ENCODE measurements around the gene DLGAP1.

DLGAP1 gene

GRCh38 chr18:3447068-3447894 lies 1007.8 kb downstream of the DLGAP1 start:
- H3K4me3 ChIP-seq (ENCODE audit: low read depth, low read length): peak overlapping the region; percentile 97
- no peaks in the 10 kb centered on the region for H3K9me3 ChIP-seq (ENCODE audit: control insufficient read depth, insufficient read depth, low read length)
- H3K4me1 ChIP-seq (ENCODE audit: control insufficient read depth, insufficient read depth, low read length): peaks cover 31% of the 10 kb centered on the region
- H3K27ac ChIP-seq (ENCODE audit: low read depth, low read length): peak overlapping the region; percentile 100
- no peaks in the 10 kb centered on the region for H3K36me3 ChIP-seq (ENCODE audit: control insufficient read depth, insufficient read depth, low read length)
- peak overlapping the region; percentile 92 for H3K9ac ChIP-seq (ENCODE audit: low read depth, low read length)
- no peaks in the 10 kb centered on the region for H3K27me3 ChIP-seq (ENCODE audit: control insufficient read depth, insufficient read depth, low read length)

Measured in HUES48 (cell line).